Skeletal muscle tissue (tissue), 4 donors: Measurements from ENCODE around the gene ETV3. TPM values are rescaled to one million over a fixed set of nuclear protein-coding genes. Genes with fewer than 3 reads are reported as not detected.

Experiments
- H3K27ac ChIP-seq: one replicate; pipeline ENCODE4 v1.7.0; 2013; ENCODE audit warnings: mild to moderate bottlenecking, low read depth, low read length, inconsistent platforms
- H3K27me3 ChIP-seq, 3 donors: one replicate each; pipeline ENCODE4 v1.7.0; 2013; ENCODE audit warnings: low read length in 3 of 3; ENCODE audit not compliant: control insufficient read depth in 3 of 3, insufficient read depth in 3 of 3
- H3K36me3 ChIP-seq, 3 donors: one replicate each; pipeline ENCODE4 v1.7.0; 2013; ENCODE audit warnings: low read length in 3 of 3; ENCODE audit not compliant: control insufficient read depth in 3 of 3, insufficient read depth in 3 of 3
- H3K4me1 ChIP-seq, 3 donors: one replicate each; pipeline ENCODE4 v1.7.0; 2013; ENCODE audit warnings: low read length in 3 of 3, mild to moderate bottlenecking in 3 of 3; ENCODE audit not compliant: control insufficient read depth in 3 of 3, insufficient read depth in 3 of 3
- H3K4me3 ChIP-seq, 3 donors: one replicate each; pipeline ENCODE4 v1.7.0; 2013; ENCODE audit warnings: low read length in 3 of 3
- H3K9ac ChIP-seq, 3 donors: one replicate each; pipeline ENCODE4 v1.7.0; 2013; ENCODE audit warnings: low read length in 3 of 3, mild to moderate bottlenecking in 3 of 3, moderate library complexity in 2 of 3, low read depth in 1 of 3
- H3K9me3 ChIP-seq, 3 donors: one replicate each; pipeline ENCODE4 v1.7.0; 2013; ENCODE audit warnings: low read length in 3 of 3; ENCODE audit not compliant: control insufficient read depth in 3 of 3
- total RNA-seq: library from RNA; depleted of rRNA; stranded (reverse); fragments of >200 nt; gene quantifications from one replicate; pipeline ENCODE4 v1.2.3, GENCODE V29; 2014
- donor health status: Osteomylitis.

The ETV3 gene
- total RNA-seq, 1 donor from 2014 or later = 14.6 TPM

GRCh38 chr1:157153746-157154145 is 15.6 kb upstream of the ETV3 start:
- H3K9ac ChIP-seq = no peak overlapping the region
- H3K4me3 ChIP-seq = no peak overlapping the region
- H3K9me3 ChIP-seq = no peaks in the 10 kb centered on the region
- no peaks in the 10 kb centered on the region for H3K27me3 ChIP-seq
- H3K36me3 ChIP-seq = no peaks in the 10 kb centered on the region
- peaks cover 20 to 38% (median 23%) of the 10 kb centered on the region in 3 donors for H3K4me1 ChIP-seq
- no peak overlapping the region for H3K27ac ChIP-seq

GRCh38 chr1:157152510-157152909 is 14.3 kb upstream of the ETV3 start:
- H3K9me3 ChIP-seq = no peaks in the 10 kb centered on the region
- H3K27ac ChIP-seq = no peak overlapping the region
- no peaks in the 10 kb centered on the region for H3K36me3 ChIP-seq
- no peak overlapping the region for H3K9ac ChIP-seq
- H3K4me1 ChIP-seq = peaks cover 20 to 34% (median 25%) of the 10 kb centered on the region in 3 donors
- H3K27me3 ChIP-seq = no peaks in the 10 kb centered on the region
- H3K4me3 ChIP-seq = no peak overlapping the region

- H3K27ac ChIP-seq = no peak overlapping the region
- H3K4me3 ChIP-seq = no peak overlapping the region
- no peaks in the 10 kb centered on the region for H3K9me3 ChIP-seq
- H3K9ac ChIP-seq = no peak overlapping the region
- H3K4me1 ChIP-seq = peaks cover 20 to 26% (median 25%) of the 10 kb centered on the region in 3 donors
- no peaks in the 10 kb centered on the region for H3K36me3 ChIP-seq
- H3K27me3 ChIP-seq = no peaks in the 10 kb centered on the region
Measured at GRCh38 chr1:157151506-157151905, 13.3 kb upstream of the ETV3 start.

- H3K9ac ChIP-seq = no peak overlapping the region
- H3K9me3 ChIP-seq = no peaks in the 10 kb centered on the region
- peaks cover 16 to 23% (median 22%) of the 10 kb centered on the region in 3 donors for H3K4me1 ChIP-seq
Measured at GRCh38 chr1:157151073-157151472, 12.9 kb upstream of the ETV3 start.

GRCh38 chr1:157150631-157151030 is 12.4 kb upstream of the ETV3 start:
- Histone ChIP-seq H3K9ac (no peak overlapping the region), H3K36me3 (no peaks in the 10 kb centered on the region), H3K4me1 (peaks cover 12 to 20% (median 19%) of the 10 kb centered on the region in 3 donors), H3K27me3 (no peaks in the 10 kb centered on the region), H3K27ac (no peak overlapping the region), H3K4me3 (no peak overlapping the region), H3K9me3 (no peaks in the 10 kb centered on the region)

More at GRCh38 chr1:157151073-157151472, 12.9 kb upstream of the ETV3 start:
- H3K4me3 ChIP-seq = no peak overlapping the region
- H3K36me3 ChIP-seq = no peaks in the 10 kb centered on the region
- no peaks in the 10 kb centered on the region for H3K27me3 ChIP-seq
- no peak overlapping the region for H3K27ac ChIP-seq

GRCh38 chr1:157147906-157148700 is 9.9 kb upstream of the ETV3 start:
- Histone ChIP-seq H3K9ac (no peak overlapping the region), H3K4me1 (peaks cover 0 to 7% (median 0%) of the 10 kb centered on the region in 3 donors), H3K27me3 (no peaks in the 10 kb centered on the region), H3K27ac (no peak overlapping the region), H3K4me3 (no peak overlapping the region), H3K36me3 (no peaks in the 10 kb centered on the region), H3K9me3 (no peaks in the 10 kb centered on the region)

- Histone ChIP-seq H3K27me3 (no peaks in the 10 kb centered on the region), H3K9ac (no peak overlapping the region), H3K27ac (no peak overlapping the region), H3K36me3 (no peaks in the 10 kb centered on the region), H3K4me3 (no peak overlapping the region), H3K4me1 (peaks cover 0 to 7% (median 0%) of the 10 kb centered on the region in 3 donors), H3K9me3 (no peaks in the 10 kb centered on the region)
Measured at GRCh38 chr1:157147037-157147436, 8.8 kb upstream of the ETV3 start.

- Histone ChIP-seq H3K27ac (no peak overlapping the region), H3K4me1 (peaks cover 0 to 7% (median 0%) of the 10 kb centered on the region in 3 donors), H3K36me3 (no peaks in the 10 kb centered on the region), H3K9me3 (no peaks in the 10 kb centered on the region), H3K4me3 (no peak overlapping the region), H3K9ac (no peak overlapping the region), H3K27me3 (no peaks in the 10 kb centered on the region)
Measured at GRCh38 chr1:157146244-157146643, 8.0 kb upstream of the ETV3 start.

GRCh38 chr1:157145076-157145475 is 6.9 kb upstream of the ETV3 start:
- Histone ChIP-seq H3K4me3 (no peak overlapping the region), H3K9ac (no peak overlapping the region), H3K27ac (no peak overlapping the region), H3K9me3 (no peaks in the 10 kb centered on the region), H3K4me1 (peaks cover 0 to 7% (median 0%) of the 10 kb centered on the region in 3 donors), H3K36me3 (no peaks in the 10 kb centered on the region), H3K27me3 (no peaks in the 10 kb centered on the region)

- no peak overlapping the region for H3K27ac ChIP-seq
- H3K9ac ChIP-seq = no peak overlapping the region
- H3K9me3 ChIP-seq = no peaks in the 10 kb centered on the region
- no peaks in the 10 kb centered on the region for H3K27me3 ChIP-seq
- peaks cover 0 to 7% (median 0%) of the 10 kb centered on the region in 3 donors for H3K4me1 ChIP-seq
- no peaks in the 10 kb centered on the region for H3K36me3 ChIP-seq
- no peak overlapping the region for H3K4me3 ChIP-seq
Measured at GRCh38 chr1:157144509-157144908, 6.3 kb upstream of the ETV3 start.
